Stomach (tissue), 4 donors: ENCODE data around the gene CEP44.

Source experiments
- CTCF ChIP-seq, 7 experiments: fragments of 450-650 bp in 4 of 7; fragments of 200-600 bp in 3 of 7; sonication (generic) in 3 of 7; IDR thresholded peaks; one replicate each; pipeline ENCODE4 v1.5.1; 2016 to 2019; ENCODE audit warnings: antibody characterized with exemption in 7 of 7, control low read depth in 2 of 7, mild to moderate bottlenecking in 1 of 7
- POLR2A ChIP-seq, 4 donors: fragments of 450-650 bp; IDR thresholded peaks; one replicate each; pipeline ENCODE4 v1.6.1; 2016; ENCODE audit warnings: antibody characterized with exemption in 4 of 4, control low read depth in 2 of 4, mild to moderate bottlenecking in 1 of 4, moderate library complexity in 1 of 4
- POLR2AphosphoS5 ChIP-seq, 3 donors: sonication (generic); formaldehyde crosslinking; IDR thresholded peaks; one replicate each; pipeline ENCODE4 v1.6.1; 2016; ENCODE audit warnings: antibody characterized with exemption in 3 of 3

GRCh38 chr4:174318829-174319764 lies 35.4 kb downstream of the CEP44 start:
- TF ChIP-seq CTCF (IDR thresholded peaks at IDR 0.05), result peak in 4 of 7 experiments; percentile 37 to 68 (median 46)
- TF ChIP-seq POLR2AphosphoS5 (IDR thresholded peaks at IDR 0.05), result no peak
- no peak for TF ChIP-seq POLR2A (IDR thresholded peaks at IDR 0.05)
